Erythroblast (primary cell): Measurements from ENCODE around the gene FBLIM1.

Experiments
- GATA1 ChIP-seq: IDR thresholded peaks from 2 replicates; pipeline ENCODE4 v1.6.1; 2011; ENCODE audit warnings: low read depth, mild to moderate bottlenecking, control low read depth, low read length, moderate library complexity
- POLR2A ChIP-seq: IDR thresholded peaks from 2 replicates; pipeline ENCODE4 v1.6.1; 2011; ENCODE audit warnings: mild to moderate bottlenecking, low read length

GRCh38 chr1:15735304-15736037 lies 23.1 kb upstream of the FBLIM1 start:
- TF ChIP-seq POLR2A (no peak), GATA1 (no peak)
